HTR-8/SVneo (cell line): ENCODE measurements around the gene TNFRSF4.
A peak's percentile ranks its signal among the peaks of the same experiment; 100 is the strongest.
"Not testable (repeated sequence)": the region's sequence is repeated elsewhere in the genome, so short reads cannot be mapped to it uniquely, and the experiment has no call there.

Experiments
- DNase-seq: peaks from one replicate; pipeline ENCODE4 v3.0.0; 2011; ENCODE audit warnings: low spot score, mixed read lengths; ENCODE audit not compliant: insufficient read length
- FAIRE-seq: peaks from 2 replicates; lab custom pipeline; 2011; peaks lifted over from hg19 to GRCh38; lab: Jason Lieb, UNC

Gene TNFRSF4

GRCh38 chr1:1185101-1185765 lies 28.7 kb downstream of the TNFRSF4 start:
- no peak for DNase-seq
- no peak for FAIRE-seq

GRCh38 chr1:1183833-1184775 lies 29.8 kb downstream of the TNFRSF4 start:
- DNase-seq (no peak), FAIRE-seq (no peak)

- FAIRE-seq (no peak), DNase-seq (no peak)
Measured at GRCh38 chr1:1183221-1183747, 30.7 kb downstream of the TNFRSF4 start.

- no peak for FAIRE-seq
Measured at GRCh38 chr1:1182491-1183220, 31.3 kb downstream of the TNFRSF4 start.

GRCh38 chr1:1181938-1182410 lies 32.0 kb downstream of the TNFRSF4 start:
- DNase-seq, result no peak

More at GRCh38 chr1:1182491-1183220, 31.3 kb downstream of the TNFRSF4 start:
- no peak for DNase-seq

GRCh38 chr1:1181129-1181937 lies 32.6 kb downstream of the TNFRSF4 start:
- no peak for DNase-seq

More at GRCh38 chr1:1181938-1182410, 32.0 kb downstream of the TNFRSF4 start:
- FAIRE-seq, result no peak

GRCh38 chr1:1179983-1180861 lies 33.7 kb downstream of the TNFRSF4 start:
- no peak for FAIRE-seq
- no peak for DNase-seq

More at GRCh38 chr1:1181129-1181937, 32.6 kb downstream of the TNFRSF4 start:
- no peak for FAIRE-seq

GRCh38 chr1:1179346-1179982 lies 34.5 kb downstream of the TNFRSF4 start:
- DNase-seq, result no peak
- no peak for FAIRE-seq

GRCh38 chr1:1178794-1179331 lies 35.1 kb downstream of the TNFRSF4 start:
- DNase-seq (no peak), FAIRE-seq (no peak)

GRCh38 chr1:1177452-1178206 lies 36.3 kb downstream of the TNFRSF4 start:
- no peak for FAIRE-seq

GRCh38 chr1:1176931-1177330 lies 37.0 kb downstream of the TNFRSF4 start:
- DNase-seq (no peak), FAIRE-seq (peak; percentile 93)

More at GRCh38 chr1:1177452-1178206, 36.3 kb downstream of the TNFRSF4 start:
- DNase-seq, result no peak

GRCh38 chr1:1176063-1176761 lies 37.7 kb downstream of the TNFRSF4 start:
- DNase-seq, FAIRE-seq: not testable (repeated sequence)

- FAIRE-seq (no peak), DNase-seq (no peak)
Measured at GRCh38 chr1:1175221-1176062, 38.5 kb downstream of the TNFRSF4 start.

- no peak for DNase-seq
- FAIRE-seq, result no peak
Measured at GRCh38 chr1:1173793-1174415, 40.0 kb downstream of the TNFRSF4 start, which contains the start of gene TTLL10. Gene TTLL10 (plus strand): TSS chr1:1173880. CDS start chr1:1179216, 5,336 bp downstream.
